ENCODE results near the gene OBP2B. TPM values are rescaled to one million over a fixed set of nuclear protein-coding genes. Genes with fewer than 3 reads are reported as not detected.

OBP2B gene
- total RNA-seq: not detected

GRCh38 chr9:133208880-133209300 is at the start of gene OBP2B:
Gene OBP2B (minus strand): TSS chr9:133209250. CDS start chr9:133209199, 51 bp downstream.

GRCh38 chr9:133163504-133164172 is 45.4 kb downstream of the OBP2B start, which contains the start of gene GBGT1:
Gene GBGT1 (minus strand): TSS chr9:133163914. CDS start chr9:133162412, 1,502 bp downstream.

Other genes starting within 250 kb of the OBP2B start
- gene GFI1B, start 230.6 kb downstream of the OBP2B start, total RNA-seq: under 1 TPM in 1 of 2 donors, not detected in 1; under 0.01 TPM
- 10 to 100 TPM; 41.0 to 67.3 TPM for gene GTF3C5, start 178.3 kb downstream of the OBP2B start, total RNA-seq
- under 1 TPM in 1 of 2 donors, not detected in 1; under 0.01 TPM for gene CEL, start 147.3 kb downstream of the OBP2B start, total RNA-seq
- gene RALGDS, start 88.0 kb downstream of the OBP2B start, total RNA-seq: 10 to 100 TPM; 29.9 to 30.0 TPM
- gene GBGT1, start 45.3 kb downstream of the OBP2B start, total RNA-seq: 1 to 10 TPM; 4.8 to 8.3 TPM
- gene ABO, start 66.0 kb upstream of the OBP2B start, total RNA-seq: not detected
- gene SURF6, start 126.9 kb upstream of the OBP2B start, total RNA-seq: 10 to 100 TPM in 1 of 2 donors, 1 to 10 TPM in 1; 5.9 to 13.0 TPM
- 10 to 100 TPM; 13.4 to 17.6 TPM for gene MED22, start 138.9 kb upstream of the OBP2B start, total RNA-seq
- gene RPL7A, start 139.0 kb upstream of the OBP2B start, total RNA-seq: 1,000 to 10,000 TPM in 1 of 2 donors, 100 to 1,000 TPM in 1; 802 to 1,411 TPM
- 10 to 100 TPM; 18.2 to 19.6 TPM for gene SURF1, start 147.2 kb upstream of the OBP2B start, total RNA-seq
- gene SURF2, start 147.3 kb upstream of the OBP2B start, total RNA-seq: 10 to 100 TPM; 18.3 to 18.9 TPM
- 100 to 1,000 TPM; 233 to 367 TPM for gene SURF4, start 166.8 kb upstream of the OBP2B start, total RNA-seq
- 1 to 10 TPM; 2.0 to 4.1 TPM for gene STKLD1, start 167.1 kb upstream of the OBP2B start, total RNA-seq
- 10 to 100 TPM in 1 of 2 donors, 1 to 10 TPM in 1; 9.6 to 18.3 TPM for gene REXO4, start 208.8 kb upstream of the OBP2B start, total RNA-seq
- gene ADAMTS13, start 213.1 kb upstream of the OBP2B start, total RNA-seq: 1 to 10 TPM in 1 of 2 donors, under 1 TPM in 1; 1.00 to 1.7 TPM

Data from melanocyte of skin (primary cell).